ENCODE measurements around the gene SEC61A2.

SEC61A2 gene

DNA sequence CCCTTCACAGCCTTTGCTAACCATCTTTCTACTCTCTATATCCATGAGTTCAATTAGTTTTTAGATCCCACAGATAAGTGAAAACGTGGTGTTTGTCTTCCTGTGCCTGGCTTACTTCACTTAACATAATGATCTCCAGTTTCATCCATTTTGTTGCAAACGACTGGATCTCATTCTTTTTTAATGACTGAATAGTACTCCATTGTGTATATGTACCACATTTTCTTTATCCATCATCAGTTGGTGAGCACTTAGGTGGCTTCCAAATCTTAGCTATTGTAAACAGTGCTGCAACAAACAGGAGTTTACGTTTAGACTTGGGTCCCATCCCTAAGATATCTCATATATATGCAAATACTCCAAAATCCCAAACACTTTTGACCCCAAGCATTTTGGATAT is 75.6 kb downstream of the SEC61A2 start:
- Histone ChIP-seq H3K9ac (ENCODE audit: low read length) (no peak overlapping the region), H2AFZ (ENCODE audit: low read length) (no peak overlapping the region), H3F3A (ENCODE audit: insufficient read depth, low read length) (no peaks in the 10 kb centered on the region), H3K36me3 (replicated peaks; ENCODE audit: insufficient read depth, low read length) (no peaks in the 10 kb centered on the region; the same call in 1 of the 2 replicates), H4K20me1 (ENCODE audit: insufficient read depth, low read length) (no peaks in the 10 kb centered on the region), H3K27ac (ENCODE audit: low read length) (no peak overlapping the region), H3K79me2 (ENCODE audit: low read length) (peaks cover 91% of the 10 kb centered on the region), H3K4me3 (ENCODE audit: low read length) (no peak overlapping the region), H3K9me2 (replicated peaks; ENCODE audit: insufficient read depth, low read length) (no peaks in the 10 kb centered on the region), H3K9me3 (replicated peaks; ENCODE audit: insufficient read depth, low read length) (no peaks in the 10 kb centered on the region), H3K4me2 (ENCODE audit: low read depth, low read length) (no peak overlapping the region), H3K27me3 (replicated peaks; ENCODE audit: insufficient read depth, low read length) (no peaks in the 10 kb centered on the region), H3K4me1 (ENCODE audit: low read length) (no peaks in the 10 kb centered on the region)
- no peak for DNase-seq
- no peak for TF ChIP-seq EZH2phosphoT487 (IDR thresholded peaks at IDR 0.05; ENCODE audit: low read length)
- TF ChIP-seq EZH2 (optimal IDR thresholded peaks at IDR 0.05; ENCODE audit: low read depth, low read length) = no peak
- TF ChIP-seq, protein P1, sequence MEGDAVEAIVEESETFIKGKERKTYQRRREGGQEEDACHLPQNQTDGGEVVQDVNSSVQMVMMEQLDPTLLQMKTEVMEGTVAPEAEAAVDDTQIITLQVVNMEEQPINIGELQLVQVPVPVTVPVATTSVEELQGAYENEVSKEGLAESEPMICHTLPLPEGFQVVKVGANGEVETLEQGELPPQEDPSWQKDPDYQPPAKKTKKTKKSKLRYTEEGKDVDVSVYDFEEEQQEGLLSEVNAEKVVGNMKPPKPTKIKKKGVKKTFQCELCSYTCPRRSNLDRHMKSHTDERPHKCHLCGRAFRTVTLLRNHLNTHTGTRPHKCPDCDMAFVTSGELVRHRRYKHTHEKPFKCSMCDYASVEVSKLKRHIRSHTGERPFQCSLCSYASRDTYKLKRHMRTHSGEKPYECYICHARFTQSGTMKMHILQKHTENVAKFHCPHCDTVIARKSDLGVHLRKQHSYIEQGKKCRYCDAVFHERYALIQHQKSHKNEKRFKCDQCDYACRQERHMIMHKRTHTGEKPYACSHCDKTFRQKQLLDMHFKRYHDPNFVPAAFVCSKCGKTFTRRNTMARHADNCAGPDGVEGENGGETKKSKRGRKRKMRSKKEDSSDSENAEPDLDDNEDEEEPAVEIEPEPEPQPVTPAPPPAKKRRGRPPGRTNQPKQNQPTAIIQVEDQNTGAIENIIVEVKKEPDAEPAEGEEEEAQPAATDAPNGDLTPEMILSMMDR (IDR thresholded peaks at IDR 0.05; ENCODE audit: low read length) = no peak

DNA sequence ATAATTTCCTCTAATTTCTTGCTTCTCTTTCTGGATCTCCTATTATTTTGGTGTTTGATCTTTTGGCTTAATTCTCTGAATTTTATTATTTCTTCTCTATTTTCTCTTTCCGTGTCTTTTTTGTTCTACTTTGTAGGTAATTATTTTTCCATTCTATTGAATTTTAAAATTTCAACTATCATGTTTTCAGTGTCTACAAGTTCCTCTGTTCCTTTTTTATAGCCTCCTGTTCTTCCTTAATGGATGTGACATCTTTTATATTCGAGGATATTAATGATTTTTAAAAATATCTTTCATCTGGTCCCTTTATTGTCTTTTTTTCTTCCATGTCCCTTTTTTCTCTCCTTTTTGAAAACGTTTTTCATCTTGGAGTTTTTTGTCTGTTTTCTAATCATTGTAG is 77.6 kb downstream of the SEC61A2 start:
- no peaks in the 10 kb centered on the region for H3K9me2 ChIP-seq (replicated peaks; ENCODE audit: insufficient read depth, low read length)
- no peak overlapping the region for H3K4me3 ChIP-seq (ENCODE audit: low read length)
- H3K4me2 ChIP-seq (ENCODE audit: low read depth, low read length) = no peak overlapping the region
- H3K36me3 ChIP-seq (replicated peaks; ENCODE audit: insufficient read depth, low read length) = peaks cover 4% of the 10 kb centered on the region
- no peaks in the 10 kb centered on the region for H3K9me3 ChIP-seq (replicated peaks; ENCODE audit: insufficient read depth, low read length)
- TF ChIP-seq, protein P1 (IDR thresholded peaks at IDR 0.05; ENCODE audit: low read length) = no peak
- no peak for TF ChIP-seq EZH2phosphoT487 (IDR thresholded peaks at IDR 0.05; ENCODE audit: low read length)
- no peak for TF ChIP-seq EZH2 (optimal IDR thresholded peaks at IDR 0.05; ENCODE audit: low read depth, low read length)
- H3K9ac ChIP-seq (ENCODE audit: low read length) = no peak overlapping the region
- H3K27me3 ChIP-seq (replicated peaks; ENCODE audit: insufficient read depth, low read length) = no peaks in the 10 kb centered on the region
- H2AFZ ChIP-seq (ENCODE audit: low read length) = no peak overlapping the region
- no peaks in the 10 kb centered on the region for H3F3A ChIP-seq (ENCODE audit: insufficient read depth, low read length)
- no peak overlapping the region for H3K27ac ChIP-seq (ENCODE audit: low read length)
- DNase-seq = no peak
- H3K4me1 ChIP-seq (ENCODE audit: low read length) = no peaks in the 10 kb centered on the region
- H3K79me2 ChIP-seq (ENCODE audit: low read length) = peaks cover 71% of the 10 kb centered on the region
- H4K20me1 ChIP-seq (ENCODE audit: insufficient read depth, low read length) = no peaks in the 10 kb centered on the region

DNA sequence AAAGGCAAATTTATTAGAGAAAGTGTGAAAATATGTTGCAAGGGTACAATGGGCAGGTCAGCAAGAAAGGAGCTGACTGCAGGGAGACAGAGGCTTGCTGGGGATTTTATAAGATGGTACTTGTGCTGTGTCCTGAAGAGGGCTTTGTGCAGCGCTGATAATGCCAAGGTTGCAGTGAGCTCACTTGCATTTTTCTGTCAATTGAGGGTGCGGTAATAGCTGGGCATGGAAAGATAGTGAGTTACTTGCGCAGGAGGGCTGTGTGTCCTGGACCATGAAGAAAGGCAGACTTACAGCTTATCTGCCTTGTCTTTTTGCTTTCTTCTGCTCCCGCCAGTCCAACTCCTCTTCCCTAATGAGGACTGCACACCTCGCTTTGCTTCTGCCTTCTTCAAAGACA is 79.0 kb downstream of the SEC61A2 start:
- Histone ChIP-seq H4K20me1 (ENCODE audit: insufficient read depth, low read length) (no peaks in the 10 kb centered on the region), H2AFZ (ENCODE audit: low read length) (no peak overlapping the region), H3K27ac (ENCODE audit: low read length) (no peak overlapping the region), H3K4me3 (ENCODE audit: low read length) (no peak overlapping the region), H3F3A (ENCODE audit: insufficient read depth, low read length) (0 out of 2 replicates have a peak, but pooled peaks cover 8% of the 10 kb centered on the region), H3K9ac (ENCODE audit: low read length) (no peak overlapping the region), H3K36me3 (replicated peaks; ENCODE audit: insufficient read depth, low read length) (peaks cover 4% of the 10 kb centered on the region), H3K79me2 (ENCODE audit: low read length) (peaks cover 57% of the 10 kb centered on the region), H3K9me3 (replicated peaks; ENCODE audit: insufficient read depth, low read length) (no peaks in the 10 kb centered on the region), H3K9me2 (replicated peaks; ENCODE audit: insufficient read depth, low read length) (no peaks in the 10 kb centered on the region), H3K4me1 (ENCODE audit: low read length) (no peaks in the 10 kb centered on the region), H3K4me2 (ENCODE audit: low read depth, low read length) (no peak overlapping the region), H3K27me3 (replicated peaks; ENCODE audit: insufficient read depth, low read length) (no peaks in the 10 kb centered on the region)
- no peak for TF ChIP-seq EZH2 (optimal IDR thresholded peaks at IDR 0.05; ENCODE audit: low read depth, low read length)
- TF ChIP-seq, protein P1 (IDR thresholded peaks at IDR 0.05; ENCODE audit: low read length) = no peak
- TF ChIP-seq EZH2phosphoT487 (IDR thresholded peaks at IDR 0.05; ENCODE audit: low read length) = no peak
- DNase-seq = no peak

Data from MM.1S (cell line).